Measurements from ENCODE around the gene CADM1. TPM values are rescaled to one million over a fixed set of nuclear protein-coding genes. Genes with fewer than 3 reads are reported as not detected.

Gene CADM1
- total RNA-seq, 4 donors from 2014 or later = 10.6 to 15.7 (median 13.8) TPM

DNA sequence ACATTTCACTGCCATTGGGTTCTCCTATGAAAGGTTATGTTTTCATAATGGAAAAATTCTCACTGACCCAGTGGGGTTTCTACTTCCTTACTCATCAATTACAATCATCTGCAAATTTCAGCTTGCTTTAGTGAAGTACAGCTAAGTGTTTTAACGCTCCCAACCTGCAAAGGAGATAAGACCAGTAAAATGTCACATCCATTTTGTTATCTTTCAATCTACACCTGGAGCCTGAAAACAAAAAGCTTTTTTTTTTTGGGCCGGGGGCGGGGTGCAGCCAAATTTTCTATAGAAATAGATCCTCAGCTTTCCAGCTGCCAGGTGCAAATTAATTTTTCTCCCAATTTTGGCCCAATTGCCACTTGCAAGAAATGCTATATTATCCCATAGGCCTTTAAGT lies 40.6 kb downstream of the CADM1 start:
- no peak overlapping the region for H3K4me3 ChIP-seq
- H3K9me3 ChIP-seq = no peaks in the 10 kb centered on the region
- H3K27ac ChIP-seq (replicated peaks in 1 of 4) = no peak overlapping the region
- 86% methylated on average over 3 of the region's 3 CpGs for WGBS
- no peaks in the 10 kb centered on the region for H3K27me3 ChIP-seq
- no peak for DNase-seq (ENCODE audit: extremely low spot score)
- H3K4me1 ChIP-seq = no peaks in the 10 kb centered on the region
- intact Hi-C loops (cut with DNase I) = no loop called here
- H3K36me3 ChIP-seq = no peaks in the 10 kb centered on the region
- TF ChIP-seq POLR2AphosphoS5 (IDR thresholded peaks at IDR 0.05) (no peak), POLR2A (IDR thresholded peaks at IDR 0.05; ENCODE audit: low read depth) (no peak), EP300 (IDR thresholded peaks at IDR 0.05) (no peak)
- TF ChIP-seq, protein P1, sequence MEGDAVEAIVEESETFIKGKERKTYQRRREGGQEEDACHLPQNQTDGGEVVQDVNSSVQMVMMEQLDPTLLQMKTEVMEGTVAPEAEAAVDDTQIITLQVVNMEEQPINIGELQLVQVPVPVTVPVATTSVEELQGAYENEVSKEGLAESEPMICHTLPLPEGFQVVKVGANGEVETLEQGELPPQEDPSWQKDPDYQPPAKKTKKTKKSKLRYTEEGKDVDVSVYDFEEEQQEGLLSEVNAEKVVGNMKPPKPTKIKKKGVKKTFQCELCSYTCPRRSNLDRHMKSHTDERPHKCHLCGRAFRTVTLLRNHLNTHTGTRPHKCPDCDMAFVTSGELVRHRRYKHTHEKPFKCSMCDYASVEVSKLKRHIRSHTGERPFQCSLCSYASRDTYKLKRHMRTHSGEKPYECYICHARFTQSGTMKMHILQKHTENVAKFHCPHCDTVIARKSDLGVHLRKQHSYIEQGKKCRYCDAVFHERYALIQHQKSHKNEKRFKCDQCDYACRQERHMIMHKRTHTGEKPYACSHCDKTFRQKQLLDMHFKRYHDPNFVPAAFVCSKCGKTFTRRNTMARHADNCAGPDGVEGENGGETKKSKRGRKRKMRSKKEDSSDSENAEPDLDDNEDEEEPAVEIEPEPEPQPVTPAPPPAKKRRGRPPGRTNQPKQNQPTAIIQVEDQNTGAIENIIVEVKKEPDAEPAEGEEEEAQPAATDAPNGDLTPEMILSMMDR (IDR thresholded peaks at IDR 0.05) = no peak

DNA sequence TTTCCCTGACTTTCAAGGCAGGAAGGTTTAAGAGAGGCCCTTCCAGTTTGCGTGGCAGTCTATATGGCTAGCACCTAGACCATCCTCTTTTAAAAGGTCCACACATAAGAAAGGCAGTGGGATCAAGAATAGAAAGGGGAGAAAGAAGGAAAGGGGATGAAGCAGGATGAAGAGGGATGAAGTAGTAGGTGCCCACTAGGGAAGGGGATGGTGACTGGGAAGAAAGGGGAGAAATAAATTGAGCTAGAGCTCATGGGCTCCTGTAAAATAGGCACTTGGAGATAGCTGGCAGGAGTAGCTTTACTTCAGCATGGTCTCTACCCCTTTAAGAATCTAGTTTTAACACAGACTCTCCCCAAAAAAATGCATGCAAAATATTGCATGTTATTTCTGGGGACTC lies 41.5 kb downstream of the CADM1 start:
- TF ChIP-seq POLR2AphosphoS5 (IDR thresholded peaks at IDR 0.05) = no peak
- no peak for TF ChIP-seq EP300 (IDR thresholded peaks at IDR 0.05)
- TF ChIP-seq POLR2A (IDR thresholded peaks at IDR 0.05; ENCODE audit: low read depth) = no peak
- TF ChIP-seq, protein P1 (IDR thresholded peaks at IDR 0.05) = no peak
- Histone ChIP-seq H3K27ac (replicated peaks in 1 of 4) (no peak overlapping the region), H3K4me3 (no peak overlapping the region)

DNA sequence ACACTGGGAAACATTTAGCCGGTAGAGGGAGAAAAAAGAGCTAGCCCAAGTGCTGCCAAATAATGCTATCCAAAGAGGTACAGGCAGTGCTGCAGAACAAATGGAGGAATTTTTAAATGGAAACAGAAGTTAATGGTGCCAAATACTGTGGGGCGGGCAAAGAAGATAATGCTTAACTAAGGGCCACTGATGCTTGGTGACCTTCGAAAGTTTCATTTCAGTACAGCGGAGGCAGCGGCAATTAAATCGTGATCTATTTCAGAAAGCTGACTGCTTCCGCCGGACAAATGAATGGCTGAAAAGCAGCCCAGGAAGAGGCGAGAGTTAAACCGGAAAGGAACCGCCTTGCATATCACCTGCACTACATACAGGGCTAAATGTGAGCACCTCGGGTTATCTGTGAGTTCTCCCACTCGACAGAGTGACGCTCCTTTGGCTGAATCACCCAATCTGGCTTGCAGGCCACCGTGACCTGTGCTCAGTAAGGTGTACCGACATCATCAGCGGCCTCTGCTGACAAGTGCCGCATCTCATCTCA lies 42.1 kb downstream of the CADM1 start:
- no peak for DNase-seq (ENCODE audit: extremely low spot score)
- H3K27ac ChIP-seq (replicated peaks in 1 of 4) = no peak overlapping the region
- no peaks in the 10 kb centered on the region for H3K36me3 ChIP-seq
- no peaks in the 10 kb centered on the region for H3K9me3 ChIP-seq
- no peaks in the 10 kb centered on the region for H3K27me3 ChIP-seq
- 84% methylated on average over 18 of the region's 18 CpGs for WGBS
- no peaks in the 10 kb centered on the region for H3K4me1 ChIP-seq
- no peak overlapping the region for H3K4me3 ChIP-seq
- intact Hi-C loops (cut with DNase I) = no loop called here
- no peak for TF ChIP-seq EP300 (IDR thresholded peaks at IDR 0.05)

More for the DNA sequence above, 41.5 kb downstream of the CADM1 start:
- no peak for DNase-seq (ENCODE audit: extremely low spot score)
- Histone ChIP-seq H3K4me1 (no peaks in the 10 kb centered on the region), H3K27me3 (no peaks in the 10 kb centered on the region), H3K36me3 (no peaks in the 10 kb centered on the region), H3K9me3 (no peaks in the 10 kb centered on the region)
- 96% methylated on average over 1 of the region's 1 CpG for WGBS
- intact Hi-C loops (cut with DNase I) = no loop called here

DNA sequence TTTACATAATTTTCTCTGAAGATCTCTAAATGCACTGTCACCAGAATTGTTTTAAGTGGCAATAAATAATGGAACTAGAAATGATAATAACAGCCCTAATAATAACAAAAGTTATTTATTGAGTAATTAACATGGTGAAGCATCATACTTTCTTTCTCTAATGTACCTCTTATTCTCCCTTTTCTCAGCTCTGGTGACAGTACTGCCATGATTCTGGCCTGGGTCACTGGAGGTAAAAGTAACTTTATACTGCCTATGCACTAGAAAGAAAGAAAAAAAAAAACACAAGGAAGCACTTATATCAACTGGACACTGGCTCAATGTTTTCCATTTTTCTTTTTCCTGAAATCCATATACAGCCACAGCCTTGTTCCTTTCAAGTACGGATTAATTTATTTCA lies 43.7 kb downstream of the CADM1 start:
- Histone ChIP-seq H3K36me3 (no peaks in the 10 kb centered on the region), H3K4me3 (no peak overlapping the region), H3K27me3 (no peaks in the 10 kb centered on the region), H3K4me1 (no peaks in the 10 kb centered on the region), H3K9me3 (no peaks in the 10 kb centered on the region), H3K27ac (replicated peaks in 1 of 4) (no peak overlapping the region)
- intact Hi-C loops (cut with DNase I) = no loop called here
- no peak for DNase-seq (ENCODE audit: extremely low spot score)
- WGBS = 80% methylated on average over 1 of the region's 1 CpG
- TF ChIP-seq, protein P1 (IDR thresholded peaks at IDR 0.05) = no peak
- TF ChIP-seq POLR2AphosphoS5 (IDR thresholded peaks at IDR 0.05) (no peak), EP300 (IDR thresholded peaks at IDR 0.05) (no peak), POLR2A (IDR thresholded peaks at IDR 0.05; ENCODE audit: low read depth) (no peak)

DNA sequence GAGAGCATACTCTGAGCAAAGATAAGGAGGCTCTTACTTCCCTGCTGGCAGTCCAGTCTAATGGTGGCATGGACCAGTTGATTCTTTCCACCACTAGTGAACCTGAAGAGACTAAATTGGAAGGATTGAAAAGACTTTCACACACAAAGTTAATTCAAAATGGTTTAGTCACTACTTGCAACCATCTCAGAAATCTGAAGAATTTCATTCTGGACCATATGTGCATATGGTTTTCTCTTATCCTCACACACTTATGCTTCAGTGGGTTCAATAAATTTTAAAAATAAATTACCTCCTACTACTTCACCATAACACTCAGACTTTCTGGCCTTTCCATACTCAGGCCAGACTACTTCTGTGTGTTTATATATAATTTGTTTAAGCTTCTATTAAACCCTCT lies 44.7 kb downstream of the CADM1 start:
- H3K36me3 ChIP-seq = no peaks in the 10 kb centered on the region
- TF ChIP-seq POLR2A (IDR thresholded peaks at IDR 0.05; ENCODE audit: low read depth) = no peak
- TF ChIP-seq, protein P1 (IDR thresholded peaks at IDR 0.05) = no peak
- no peak for DNase-seq (ENCODE audit: extremely low spot score)
- H3K9me3 ChIP-seq = no peaks in the 10 kb centered on the region
- no peaks in the 10 kb centered on the region for H3K4me1 ChIP-seq
- no peak overlapping the region for H3K4me3 ChIP-seq
- H3K27ac ChIP-seq (replicated peaks in 1 of 4) = no peak overlapping the region
- H3K27me3 ChIP-seq = no peaks in the 10 kb centered on the region
- intact Hi-C loops (cut with DNase I) = no loop called here

Measured in esophagus muscularis mucosa (tissue), 4 donors.